GM18519 (cell line): ENCODE measurements around the gene NAGPA.
"Not testable (repeated sequence)": the region's sequence is repeated elsewhere in the genome, so short reads cannot be mapped to it uniquely, and the experiment has no call there.

Experiments
- ATAC-seq: cut with Tn5 transposase; IDR thresholded peaks from one replicate; pipeline ENCODE4 v1.9.1; 2021; ENCODE audit warnings: mild to moderate bottlenecking, moderate library complexity; ENCODE audit not compliant: unreplicated experiment, low FRiP score

The NAGPA gene

DNA sequence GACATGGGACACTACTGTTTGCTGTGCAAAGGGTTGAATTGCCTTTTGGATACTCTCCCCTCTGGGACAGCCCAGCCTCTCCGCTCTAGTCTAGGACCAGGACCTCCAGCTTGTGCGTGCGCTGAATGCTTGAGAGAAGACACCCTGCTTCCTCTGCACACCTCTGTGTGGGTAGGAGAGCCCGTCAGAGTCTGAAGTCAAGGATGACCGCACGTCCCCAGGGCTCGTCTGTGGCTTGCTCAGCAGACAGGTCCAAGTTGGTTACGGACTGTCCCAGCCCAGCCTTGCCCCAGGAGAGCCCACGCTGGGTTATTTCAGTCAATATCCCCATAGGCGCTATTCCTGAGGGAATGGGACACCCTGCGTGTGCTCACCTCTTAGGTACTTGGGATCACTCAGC is 28.3 kb upstream of the NAGPA start:
- peak; percentile 66 for ATAC-seq

DNA sequence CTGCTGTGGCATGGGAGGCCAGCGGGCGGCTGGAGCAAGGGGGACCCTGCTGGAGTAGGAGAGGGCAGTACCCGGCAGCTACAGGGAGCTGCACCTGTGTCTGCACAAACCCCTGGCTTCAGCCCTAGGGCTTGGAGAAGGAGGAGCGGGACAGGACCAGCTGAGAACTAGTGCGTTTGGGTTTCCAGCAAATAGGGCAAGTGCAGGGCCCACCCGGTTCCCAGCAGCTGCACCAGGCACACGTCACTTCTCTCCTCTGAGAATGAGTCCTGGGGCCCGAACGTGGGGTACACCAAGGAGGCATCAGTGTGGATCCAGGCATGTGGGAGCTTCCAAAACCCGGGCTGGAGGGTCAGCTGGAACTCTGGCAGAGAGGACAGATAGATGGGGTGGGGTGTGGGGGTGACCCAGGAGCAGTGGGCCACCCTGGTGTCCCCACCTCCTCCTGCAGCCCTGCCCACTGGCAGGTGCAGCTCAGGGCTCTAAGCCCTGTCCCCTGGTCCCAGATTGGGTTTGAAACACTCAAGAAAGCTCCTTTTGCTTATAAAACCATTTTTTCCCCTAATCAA is 26.4 kb upstream of the NAGPA start:
- no peak for ATAC-seq

DNA sequence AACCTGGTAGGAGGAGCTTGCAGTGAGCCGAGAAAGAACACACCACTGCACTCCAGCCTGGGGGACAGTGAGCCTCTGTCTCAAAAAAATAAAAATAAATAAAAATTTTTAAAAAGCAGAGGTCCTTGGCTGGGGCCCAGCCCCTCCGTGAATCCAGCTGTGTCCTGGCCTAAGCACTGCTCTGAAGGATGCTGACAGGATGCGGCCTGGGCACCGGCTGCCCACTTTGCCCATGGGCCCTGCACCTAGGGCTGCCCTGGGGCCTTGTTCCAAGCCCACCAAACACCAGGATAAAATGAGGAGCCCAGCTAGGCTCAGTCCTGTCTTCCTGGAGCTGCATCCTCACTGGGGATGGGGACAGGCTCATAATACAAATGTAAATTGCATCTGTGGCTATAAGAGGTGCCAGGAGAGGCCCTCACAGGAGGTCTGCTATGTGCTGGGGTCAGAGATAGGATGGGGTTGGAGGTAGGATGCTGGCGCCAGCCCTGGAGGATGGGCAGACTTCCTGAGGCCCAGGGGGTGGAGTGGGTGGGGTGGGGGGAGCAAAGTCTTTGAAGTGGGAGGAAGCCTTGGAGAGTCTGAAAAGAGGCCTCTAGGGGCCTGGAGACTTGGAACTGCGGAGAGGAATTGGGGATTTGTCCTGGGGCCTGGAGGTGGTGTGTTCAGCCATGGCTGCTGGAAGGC is 25.8 kb upstream of the NAGPA start:
- ATAC-seq, result no peak

GRCh38 chr16:5058476-5058875 is 24.7 kb upstream of the NAGPA start:
- no peak for ATAC-seq

- ATAC-seq, result peak; percentile 56
These were observed 22.6 kb upstream of the NAGPA start for GRCh38 chr16:5056352-5056751.

DNA sequence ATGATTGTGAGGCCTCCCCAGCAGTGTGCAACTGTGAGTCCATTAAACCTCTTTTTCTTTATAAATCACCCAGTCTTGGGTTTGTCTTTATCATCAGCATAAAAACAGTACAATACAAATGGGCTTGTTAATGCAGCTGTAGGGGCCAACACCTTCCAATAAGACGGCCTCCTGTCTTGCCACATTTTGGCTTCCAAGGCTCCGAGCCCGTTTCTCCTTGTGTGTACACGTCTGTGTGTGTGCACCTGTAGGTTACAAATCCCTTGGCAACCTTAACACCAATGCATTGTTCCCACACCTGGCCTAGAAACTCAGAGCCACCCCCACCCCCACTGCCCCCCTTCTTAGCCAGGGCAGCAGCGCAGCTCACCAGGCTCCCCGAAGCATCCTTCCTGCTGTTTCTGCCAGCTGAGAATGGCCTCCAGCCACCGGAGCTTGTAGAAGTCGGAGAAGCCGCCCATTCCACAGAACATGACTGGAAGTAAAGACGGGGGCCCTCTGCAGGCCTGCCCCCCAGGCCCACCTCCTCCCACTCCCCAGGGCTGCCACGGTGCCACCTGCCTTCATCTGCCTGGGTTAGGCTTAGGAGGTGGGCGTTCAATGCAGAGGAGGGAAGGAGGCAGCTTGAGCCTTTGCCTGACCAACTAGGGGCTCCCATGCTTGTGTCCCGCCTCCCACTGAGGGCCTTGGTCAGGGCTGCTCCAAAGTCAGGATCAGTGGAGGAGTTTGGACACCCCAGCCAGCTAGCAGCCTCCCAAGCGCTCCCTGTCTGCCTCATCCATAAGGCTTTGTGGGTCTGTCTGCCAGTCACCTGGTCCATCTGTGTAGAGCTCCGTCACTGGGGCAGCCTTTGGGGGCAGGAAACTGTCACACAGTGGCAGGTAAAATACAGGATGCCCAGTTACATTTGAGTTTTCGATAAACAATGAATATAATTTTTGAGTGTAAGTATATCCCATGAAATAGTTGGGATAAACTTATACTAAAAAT is 21.4 kb upstream of the NAGPA start:
- no peak for ATAC-seq

DNA sequence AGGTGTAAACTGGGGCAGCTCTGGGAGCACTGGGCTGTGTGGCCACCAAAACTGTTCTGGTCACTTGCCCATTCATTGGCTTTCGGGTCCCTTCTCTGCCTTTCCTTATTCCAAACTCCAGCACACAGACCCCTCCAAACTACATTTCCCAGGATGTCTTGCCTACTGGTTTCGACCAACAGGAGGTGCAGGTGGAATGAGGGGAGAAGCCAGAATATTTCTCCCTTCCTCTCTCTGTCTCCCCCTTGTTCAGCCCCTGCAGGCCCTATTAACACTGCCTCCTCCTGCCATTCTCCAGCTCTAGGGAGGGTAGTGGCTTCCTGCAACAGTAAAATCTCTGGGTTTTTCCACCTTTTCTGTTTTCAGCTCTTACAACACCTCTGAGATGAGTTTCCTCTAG is 13.2 kb upstream of the NAGPA start:
- no peak for ATAC-seq

GRCh38 chr16:5045499-5046115 is 11.9 kb upstream of the NAGPA start:
- ATAC-seq, result no peak

GRCh38 chr16:5044581-5044980 is 10.8 kb upstream of the NAGPA start:
- ATAC-seq, result not testable (repeated sequence)

- no peak for ATAC-seq
These were observed 10.3 kb upstream of the NAGPA start for GRCh38 chr16:5044011-5044540.

- no peak for ATAC-seq
These were observed 8.9 kb upstream of the NAGPA start for GRCh38 chr16:5042574-5043171.

GRCh38 chr16:5041600-5042133 is 7.9 kb upstream of the NAGPA start:
- ATAC-seq, result peak; percentile 53

DNA sequence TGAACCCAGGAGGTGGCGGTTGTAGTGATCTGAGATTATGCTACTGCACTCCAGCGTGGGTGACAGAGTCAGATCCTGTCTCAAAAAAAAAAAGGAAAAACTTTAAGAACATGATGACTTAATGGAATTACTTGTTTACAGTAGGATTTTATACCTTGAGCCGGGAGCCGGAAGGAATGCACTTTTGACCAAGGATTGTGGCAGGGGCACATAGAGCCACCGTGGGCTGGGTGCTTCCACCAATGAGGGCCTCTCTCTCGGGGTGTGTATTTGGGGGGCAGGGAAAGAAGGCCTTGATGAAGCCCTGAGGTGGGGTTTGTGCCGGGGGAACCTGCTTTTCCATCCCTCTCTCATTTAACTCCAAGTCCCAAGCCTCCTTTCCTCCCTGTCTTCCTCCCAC is 6.7 kb upstream of the NAGPA start:
- no peak for ATAC-seq

GRCh38 chr16:5036228-5037156 is 2.8 kb upstream of the NAGPA start:
- no peak for ATAC-seq

GRCh38 chr16:5035909-5036227 is 2.1 kb upstream of the NAGPA start:
- ATAC-seq, result no peak

DNA sequence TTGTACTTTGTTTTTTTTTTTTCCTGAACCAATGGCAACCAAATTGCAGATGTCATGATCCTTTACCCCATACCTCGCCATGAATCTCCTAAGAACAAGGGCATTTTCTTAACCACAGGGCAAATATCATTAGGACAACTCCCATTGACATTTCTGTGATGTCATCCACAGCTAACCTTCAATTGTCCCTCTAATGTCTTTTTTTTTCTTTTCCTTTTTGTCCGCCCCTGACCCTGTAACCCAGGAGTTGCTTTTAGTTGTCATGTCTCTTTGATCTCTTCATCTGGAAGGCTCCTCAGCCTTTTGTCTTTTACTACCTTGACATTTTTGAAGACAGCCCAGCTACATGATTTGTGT is 410 bp upstream of the NAGPA start:
- ATAC-seq, result no peak

- ATAC-seq, result no peak
These were observed 977 bp downstream of the NAGPA start for GRCh38 chr16:5032748-5033167.

DNA sequence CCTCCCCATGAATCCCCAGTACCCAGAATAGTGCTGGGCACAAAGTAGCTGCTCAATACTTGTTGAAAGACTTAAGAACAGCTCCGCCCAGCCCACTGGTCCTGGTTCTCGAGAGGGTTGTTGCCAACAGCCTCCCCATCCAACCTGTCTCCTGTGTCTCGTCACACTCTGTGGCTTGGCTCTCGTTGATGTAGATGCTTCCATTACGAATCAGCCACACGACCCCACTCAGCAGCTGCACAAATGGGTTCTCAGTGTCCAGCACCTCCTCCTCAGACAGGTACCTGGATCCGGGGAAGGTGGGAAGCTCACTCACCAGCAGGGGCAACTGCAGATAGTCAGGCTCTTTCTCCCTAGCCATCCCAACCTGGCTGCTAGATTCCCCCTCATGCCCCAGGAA is 2.1 kb downstream of the NAGPA start:
- no peak for ATAC-seq

- no peak for ATAC-seq
These were observed 3.4 kb downstream of the NAGPA start for GRCh38 chr16:5030251-5030870.
